Stimulated activated naive CD4-positive, alpha-beta T cell (primary cell): ENCODE results near the gene TENT5C.

ENCODE experiments used
- DNase-seq, 6 experiments: peaks; one replicate each; lab custom pipeline; 2025; lab: John Stamatoyannopoulos, UW

The TENT5C gene

DNA sequence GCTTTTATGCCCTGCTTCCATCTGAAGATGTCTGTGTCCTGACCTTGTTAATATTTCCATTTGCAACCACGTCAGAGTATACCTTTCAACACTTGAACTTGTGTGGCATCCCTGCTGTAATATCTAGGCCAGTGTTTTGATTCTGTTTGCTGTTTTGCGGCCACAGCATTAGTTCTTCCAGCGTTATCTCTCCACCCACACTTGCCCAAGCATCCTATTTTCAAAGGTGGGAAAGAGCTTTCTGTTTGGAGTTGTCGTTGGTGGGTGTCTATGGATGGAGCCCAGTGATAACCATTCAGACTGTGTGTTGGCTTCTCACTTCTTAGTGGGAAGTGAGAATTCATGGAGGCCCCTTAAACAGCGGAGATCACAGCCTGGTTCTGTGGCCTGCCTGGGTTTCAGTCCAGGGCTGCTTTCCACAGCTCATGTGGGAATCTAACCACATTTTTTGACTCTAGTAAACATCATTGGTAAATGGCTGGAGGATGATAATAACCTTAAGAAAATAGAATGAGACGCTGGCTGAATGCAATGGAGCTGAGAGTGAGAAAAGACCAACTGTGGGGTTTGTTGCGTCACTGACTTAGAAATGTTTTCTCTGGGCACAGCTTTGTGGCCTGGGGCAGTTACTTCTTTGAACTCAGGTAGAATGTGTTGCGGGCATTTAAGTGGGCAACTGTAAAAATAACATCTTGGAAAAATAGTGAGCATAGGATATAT is 7.6 kb downstream of the TENT5C start:
- DNase-seq: no peak

DNA sequence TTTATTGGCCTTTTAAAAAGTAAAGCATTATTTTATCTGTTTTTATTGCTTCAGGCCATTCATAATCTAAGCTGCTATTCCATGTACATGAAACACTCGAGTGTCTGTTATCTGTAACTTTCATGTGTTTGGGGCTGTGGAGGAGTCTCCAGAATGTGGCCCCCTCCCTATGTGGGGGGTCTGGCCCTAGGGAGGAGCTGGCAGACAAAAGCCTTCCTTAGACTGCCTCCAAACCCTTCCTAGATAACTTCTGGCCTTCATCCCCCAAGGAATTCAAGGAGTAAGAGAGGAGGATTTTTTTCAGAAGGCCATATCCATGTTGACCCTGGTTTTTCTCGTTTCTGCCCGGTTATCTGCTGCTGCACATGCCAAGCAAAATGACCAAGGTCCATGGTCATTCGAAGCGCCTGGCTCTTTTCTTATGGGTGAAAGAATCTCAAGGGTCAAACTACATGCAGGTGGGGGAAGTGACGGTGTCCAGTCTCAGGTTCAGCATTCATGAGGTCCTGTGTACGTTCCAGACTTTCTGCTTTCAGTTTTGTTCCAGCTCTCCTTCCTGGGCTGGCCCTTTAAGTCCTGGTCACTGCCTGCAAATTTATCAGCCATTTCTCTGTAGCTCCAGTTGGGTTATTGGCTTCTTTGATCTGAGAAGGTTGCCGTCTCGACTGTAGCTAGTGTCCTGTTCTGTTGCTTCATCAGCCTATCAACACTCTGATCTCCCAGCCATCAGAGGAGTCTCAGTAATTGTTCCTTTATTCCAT is 8.3 kb downstream of the TENT5C start:
- no peak for DNase-seq

DNA sequence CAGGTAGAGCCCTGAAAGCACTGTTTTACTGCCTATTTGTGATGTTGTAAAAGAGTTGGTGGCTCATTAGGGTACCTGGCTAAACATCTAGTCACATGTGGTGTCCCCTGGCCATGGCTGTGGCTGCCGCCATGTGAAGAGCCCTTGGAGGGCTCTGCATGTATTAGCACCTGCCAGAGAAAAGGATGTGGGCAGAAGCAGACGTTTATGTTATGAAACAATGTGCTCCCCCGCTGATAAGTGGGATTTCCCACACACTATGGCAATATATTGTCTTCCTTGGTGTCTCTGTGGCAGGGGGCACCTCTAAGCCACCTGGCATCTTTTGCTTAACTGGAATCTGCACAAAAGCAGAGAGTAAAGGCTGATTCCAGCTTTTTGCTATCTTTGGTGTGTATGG is 9.6 kb downstream of the TENT5C start:
- DNase-seq: no peak

DNA sequence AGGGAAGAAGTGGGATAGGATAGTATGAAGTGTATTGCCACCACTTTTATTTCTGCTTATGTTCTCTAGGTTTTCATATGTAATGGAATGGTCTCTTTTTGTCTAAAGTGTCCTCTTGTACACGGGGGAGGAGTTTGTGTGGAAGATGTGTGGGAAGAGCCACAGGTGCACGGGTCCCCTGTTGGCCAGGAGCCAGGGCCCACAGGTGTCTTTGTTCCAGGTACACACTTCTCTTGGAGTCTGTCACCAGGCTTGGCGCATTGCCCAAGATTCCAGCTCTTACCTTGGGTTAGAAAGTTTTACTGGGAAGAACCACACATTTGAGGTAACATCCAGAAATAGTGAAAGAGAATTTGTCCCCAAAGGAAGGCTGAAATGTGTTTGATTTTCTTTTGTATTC is 10.5 kb downstream of the TENT5C start:
- DNase-seq: no peak

DNA sequence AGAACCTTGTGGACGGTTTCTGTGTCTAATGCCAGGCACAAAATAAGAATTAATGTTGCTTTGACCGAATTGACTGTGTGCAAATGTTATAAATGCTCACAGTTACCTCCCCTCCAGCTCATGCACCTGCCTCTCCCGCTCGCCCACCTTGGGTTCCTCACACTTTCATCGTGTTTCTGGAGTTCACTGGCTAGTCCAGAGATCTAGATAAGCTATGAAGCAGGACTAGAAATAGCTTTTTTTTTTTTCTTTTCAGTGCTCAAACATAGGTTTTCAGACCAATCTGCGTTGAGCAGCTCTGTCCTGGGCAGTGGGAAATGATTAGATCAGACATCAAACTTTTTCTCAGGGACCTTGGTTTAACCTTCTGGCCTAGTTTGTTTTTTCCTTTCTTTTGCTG is 11.1 kb downstream of the TENT5C start:
- no peak for DNase-seq

DNA sequence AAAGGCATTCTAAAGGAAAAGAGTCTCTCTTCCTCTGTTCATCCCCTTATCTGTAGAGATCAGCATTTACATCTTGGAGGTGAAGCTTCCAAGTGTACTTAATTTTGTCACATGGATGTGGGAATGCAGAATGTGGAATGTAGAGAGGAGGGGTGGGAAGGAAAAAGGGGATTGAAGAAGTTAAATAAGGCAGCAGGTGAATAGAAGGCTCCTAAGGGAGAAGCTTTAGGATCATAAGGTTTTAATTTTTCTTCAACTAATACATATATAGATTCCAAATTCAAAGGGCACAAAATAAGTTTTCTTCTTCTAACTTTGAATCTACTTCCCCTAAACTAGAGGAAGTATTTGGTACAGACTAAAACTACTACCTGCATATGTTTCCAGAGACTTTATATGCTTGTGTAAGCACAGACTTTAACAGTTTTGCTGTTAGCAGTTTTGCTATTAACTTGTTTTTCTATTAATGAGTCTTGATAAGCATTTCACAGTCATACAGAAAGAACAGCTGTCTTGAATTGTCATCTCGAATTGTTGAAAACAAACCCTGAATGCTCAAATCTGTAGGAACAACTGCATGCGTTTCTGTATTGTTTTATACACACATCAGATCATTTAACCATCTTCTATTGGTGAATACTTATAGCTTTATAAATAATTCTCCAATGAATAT is 12.7 kb downstream of the TENT5C start:
- DNase-seq: no peak

DNA sequence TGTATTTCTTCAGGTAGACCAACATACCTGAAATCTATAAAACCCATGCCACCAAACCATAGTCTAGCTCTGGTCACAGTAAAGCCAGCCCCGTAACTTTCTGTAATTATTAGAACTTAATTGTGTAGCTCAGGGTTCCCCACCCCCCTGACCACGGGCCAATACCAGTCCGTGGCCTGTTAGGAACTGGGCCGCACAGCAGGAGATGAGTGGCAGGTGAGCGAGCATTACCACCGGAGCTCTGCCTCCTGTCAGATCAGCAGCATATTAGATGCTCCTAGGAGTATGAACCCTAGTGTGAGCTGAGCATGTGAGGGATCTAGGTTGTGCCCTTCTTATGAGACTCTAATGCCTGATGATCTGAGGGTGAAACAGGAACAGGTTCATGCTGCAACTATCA is 14.6 kb downstream of the TENT5C start:
- no peak for DNase-seq

DNA sequence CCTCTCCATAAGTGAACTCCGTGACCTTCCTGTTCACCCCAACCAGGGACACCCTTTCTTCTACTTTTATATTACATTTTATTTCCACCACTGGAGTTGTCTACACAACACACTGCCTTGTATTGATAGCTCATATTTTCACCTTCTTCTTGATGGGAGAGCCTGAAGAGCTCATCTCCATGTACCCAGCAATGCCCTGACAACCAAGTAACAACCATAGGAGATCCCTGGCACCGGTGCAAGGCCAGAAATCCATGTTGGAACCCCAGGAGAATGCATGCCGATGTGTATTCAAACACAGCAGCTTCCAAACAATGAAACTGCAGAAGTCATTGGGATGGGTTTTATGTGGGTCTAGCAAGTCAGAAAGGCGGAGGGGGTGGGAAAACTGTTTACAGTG is 15.5 kb downstream of the TENT5C start:
- no peak for DNase-seq

DNA sequence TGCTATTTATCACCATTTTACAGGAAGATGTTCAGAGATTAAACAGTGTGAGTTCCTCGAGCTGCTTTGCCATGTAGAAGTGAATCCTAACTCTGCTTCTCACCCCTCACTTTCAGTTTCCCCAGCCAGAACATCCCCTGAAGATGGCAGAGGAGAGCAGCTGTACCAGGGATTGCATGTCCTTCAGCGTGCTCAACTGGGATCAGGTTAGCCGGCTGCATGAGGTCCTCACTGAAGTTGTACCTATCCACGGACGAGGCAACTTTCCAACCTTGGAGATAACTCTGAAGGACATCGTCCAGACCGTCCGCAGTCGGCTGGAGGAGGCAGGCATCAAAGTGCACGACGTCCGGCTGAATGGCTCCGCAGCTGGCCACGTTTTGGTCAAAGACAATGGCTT is 16.9 kb downstream of the TENT5C start:
- DNase-seq: no peak

DNA sequence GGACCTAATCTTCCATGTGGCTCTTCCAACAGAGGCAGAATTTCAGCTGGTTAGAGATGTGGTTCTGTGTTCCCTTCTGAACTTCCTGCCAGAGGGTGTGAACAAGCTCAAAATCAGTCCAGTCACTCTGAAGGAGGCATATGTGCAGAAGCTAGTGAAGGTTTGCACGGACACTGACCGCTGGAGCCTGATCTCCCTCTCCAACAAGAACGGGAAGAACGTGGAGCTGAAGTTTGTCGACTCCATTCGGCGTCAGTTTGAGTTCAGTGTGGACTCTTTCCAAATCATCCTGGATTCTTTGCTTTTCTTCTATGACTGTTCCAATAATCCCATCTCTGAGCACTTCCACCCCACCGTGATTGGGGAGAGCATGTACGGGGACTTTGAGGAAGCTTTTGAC is 17.3 kb downstream of the TENT5C start:
- no peak for DNase-seq

DNA sequence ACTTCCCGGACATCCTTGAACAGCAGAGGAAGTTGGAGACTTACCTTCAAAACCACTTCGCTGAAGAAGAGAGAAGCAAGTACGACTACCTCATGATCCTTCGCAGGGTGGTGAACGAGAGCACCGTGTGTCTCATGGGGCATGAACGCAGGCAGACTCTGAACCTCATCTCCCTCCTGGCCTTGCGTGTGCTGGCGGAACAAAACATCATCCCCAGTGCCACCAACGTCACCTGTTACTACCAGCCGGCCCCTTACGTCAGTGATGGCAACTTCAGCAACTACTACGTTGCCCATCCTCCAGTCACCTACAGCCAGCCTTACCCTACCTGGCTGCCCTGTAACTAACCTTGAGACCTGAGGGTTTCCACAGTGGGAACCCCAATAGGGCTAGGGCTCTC is 17.9 kb downstream of the TENT5C start:
- DNase-seq: no peak

DNA sequence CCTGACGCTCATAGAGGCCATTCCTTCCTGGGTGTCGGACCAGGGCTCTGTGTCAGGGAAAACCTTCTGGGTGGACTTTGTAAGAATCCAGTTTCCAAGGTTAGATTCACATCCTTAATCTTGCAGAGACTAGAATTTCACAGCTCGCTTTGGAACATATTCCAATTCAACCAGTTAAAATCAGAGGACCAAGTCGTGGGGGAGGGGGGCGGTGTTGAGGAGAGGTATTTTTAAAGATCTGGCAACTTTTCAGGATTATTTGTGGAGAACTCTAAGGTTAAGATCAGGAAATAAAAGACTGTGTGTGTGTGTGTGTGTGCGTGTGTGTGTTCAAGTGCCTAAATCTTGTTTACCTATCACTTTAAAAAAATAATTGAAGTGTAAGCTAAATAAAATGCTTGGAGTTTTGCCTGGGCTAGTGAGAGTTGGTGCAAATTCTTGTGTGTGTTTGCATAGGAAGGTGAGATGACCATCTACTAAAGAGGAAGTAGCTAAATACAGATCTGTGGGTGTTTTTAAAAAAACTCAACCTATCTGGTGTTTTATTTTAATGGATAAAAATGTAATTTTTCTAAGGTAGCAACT is 21.8 kb downstream of the TENT5C start:
- DNase-seq: no peak

DNA sequence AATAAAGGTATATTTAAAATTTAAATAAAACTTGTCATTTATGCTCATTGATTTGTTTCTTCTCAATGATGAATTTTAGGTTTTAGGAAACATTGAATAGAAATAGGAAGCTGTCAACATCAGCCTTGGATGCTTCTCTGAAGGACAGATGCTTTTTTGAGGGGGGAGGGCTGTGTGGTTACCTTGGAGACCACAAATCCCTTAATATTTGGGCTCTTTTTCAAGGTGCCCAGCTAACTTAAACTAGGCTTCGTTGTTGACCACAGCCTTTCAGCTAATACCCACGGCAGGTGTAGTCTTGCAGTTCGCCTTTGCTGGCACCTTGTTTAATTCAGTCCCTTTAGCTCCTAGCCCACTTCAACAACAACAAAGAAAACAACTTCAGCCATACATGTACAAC is 22.5 kb downstream of the TENT5C start:
- DNase-seq: no peak

DNA sequence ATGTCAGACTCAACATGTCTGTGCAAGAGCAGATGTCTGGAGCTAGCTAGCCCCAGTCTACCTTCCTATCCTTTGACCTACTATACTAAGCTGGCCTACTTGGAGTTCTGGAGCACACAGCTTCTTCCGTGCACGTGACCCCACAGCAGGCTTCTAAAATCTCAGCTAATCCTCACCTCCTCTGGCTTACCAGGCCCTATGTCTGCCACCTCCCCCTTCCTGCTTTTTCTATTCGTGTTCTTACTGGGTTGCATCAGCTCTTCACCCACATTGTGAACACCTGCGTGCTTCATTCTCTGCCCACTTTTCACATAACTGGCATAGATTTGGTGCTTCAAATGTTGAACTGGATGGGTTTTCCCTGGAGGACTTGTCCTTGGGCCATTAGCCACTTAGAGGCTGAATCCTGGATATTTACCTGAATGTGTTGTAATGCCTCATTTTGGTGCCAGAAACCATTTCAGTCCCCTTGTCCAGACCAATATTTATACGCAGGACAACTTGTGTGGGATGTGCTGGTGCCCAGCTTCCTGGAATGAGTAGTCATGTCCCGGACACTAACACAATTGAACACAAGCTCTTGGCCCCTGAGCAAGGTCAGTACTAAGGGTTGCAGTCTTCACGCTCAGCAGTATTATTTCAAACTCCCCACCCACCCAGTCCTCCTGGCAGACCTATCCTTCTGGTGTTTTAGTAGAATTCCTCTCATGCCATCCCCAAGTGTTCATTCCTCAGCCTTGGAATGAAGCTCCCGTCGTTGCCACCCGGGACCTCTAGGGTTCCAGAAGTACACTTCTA is 24.0 kb downstream of the TENT5C start:
- no peak for DNase-seq

DNA sequence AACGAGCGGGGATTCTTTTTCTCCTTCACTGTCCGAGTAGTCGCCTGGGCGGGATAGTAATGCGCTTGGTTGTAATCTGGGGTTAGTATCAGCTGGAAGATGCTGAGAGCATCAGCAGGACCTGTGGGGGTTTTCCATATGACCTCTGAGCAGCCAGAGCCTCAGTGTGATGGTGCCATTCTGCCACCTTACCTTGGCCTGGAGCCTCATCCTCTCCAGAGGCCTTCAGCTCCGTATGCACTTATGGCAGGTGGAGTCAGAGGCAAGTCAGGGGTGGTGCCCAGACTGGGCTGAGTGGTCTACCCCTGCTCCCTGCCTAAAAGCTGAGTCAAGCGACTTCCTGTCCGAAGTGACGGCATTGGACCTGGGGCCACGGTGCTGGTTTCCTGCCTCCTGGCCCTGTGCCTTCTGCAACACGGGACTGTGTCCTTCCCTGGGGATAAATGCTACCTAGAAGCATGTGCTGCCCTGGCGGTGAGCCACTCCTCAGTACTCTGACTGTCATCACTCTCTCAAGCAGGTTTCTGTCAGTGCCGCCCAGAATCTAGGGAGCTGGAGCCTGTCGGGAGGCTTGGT is 24.7 kb downstream of the TENT5C start:
- DNase-seq: no peak

DNA sequence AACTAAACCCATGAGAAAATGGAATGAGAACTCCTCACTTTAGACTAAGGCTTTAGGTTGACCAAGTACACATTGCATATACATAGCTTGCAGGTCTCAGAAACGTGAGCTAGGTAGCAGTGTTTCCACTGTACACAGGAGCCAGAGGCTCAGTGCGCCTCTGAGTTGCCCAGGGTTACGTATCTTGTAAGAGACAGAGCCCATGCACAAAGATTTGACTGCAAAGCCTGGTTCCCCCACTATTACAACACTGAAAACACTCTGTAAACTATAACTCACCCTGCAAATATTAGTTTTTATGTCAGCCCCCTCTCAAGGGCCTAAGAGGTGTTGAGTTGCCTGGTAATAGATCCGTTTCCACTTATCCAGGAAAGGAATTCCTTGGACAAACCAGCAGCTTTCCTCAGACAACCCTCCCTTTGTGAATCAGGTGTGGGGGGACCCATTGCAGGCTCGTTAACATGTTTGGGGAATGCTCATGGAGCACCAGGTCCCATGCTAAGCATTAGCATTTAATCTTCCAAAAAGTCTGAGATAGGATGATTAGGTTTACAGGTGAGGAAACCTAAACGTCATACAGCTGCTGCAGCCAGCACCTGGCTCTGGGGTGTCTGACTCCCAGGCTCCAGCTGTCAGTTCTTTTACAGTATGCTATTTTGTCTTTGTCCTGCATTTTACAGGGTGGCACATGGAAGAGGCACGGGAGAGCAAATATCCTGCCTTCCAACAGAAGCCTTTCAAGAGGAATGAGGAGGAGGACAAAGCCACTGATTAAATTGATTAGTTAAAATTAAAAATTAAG is 25.7 kb downstream of the TENT5C start:
- DNase-seq: no peak

DNA sequence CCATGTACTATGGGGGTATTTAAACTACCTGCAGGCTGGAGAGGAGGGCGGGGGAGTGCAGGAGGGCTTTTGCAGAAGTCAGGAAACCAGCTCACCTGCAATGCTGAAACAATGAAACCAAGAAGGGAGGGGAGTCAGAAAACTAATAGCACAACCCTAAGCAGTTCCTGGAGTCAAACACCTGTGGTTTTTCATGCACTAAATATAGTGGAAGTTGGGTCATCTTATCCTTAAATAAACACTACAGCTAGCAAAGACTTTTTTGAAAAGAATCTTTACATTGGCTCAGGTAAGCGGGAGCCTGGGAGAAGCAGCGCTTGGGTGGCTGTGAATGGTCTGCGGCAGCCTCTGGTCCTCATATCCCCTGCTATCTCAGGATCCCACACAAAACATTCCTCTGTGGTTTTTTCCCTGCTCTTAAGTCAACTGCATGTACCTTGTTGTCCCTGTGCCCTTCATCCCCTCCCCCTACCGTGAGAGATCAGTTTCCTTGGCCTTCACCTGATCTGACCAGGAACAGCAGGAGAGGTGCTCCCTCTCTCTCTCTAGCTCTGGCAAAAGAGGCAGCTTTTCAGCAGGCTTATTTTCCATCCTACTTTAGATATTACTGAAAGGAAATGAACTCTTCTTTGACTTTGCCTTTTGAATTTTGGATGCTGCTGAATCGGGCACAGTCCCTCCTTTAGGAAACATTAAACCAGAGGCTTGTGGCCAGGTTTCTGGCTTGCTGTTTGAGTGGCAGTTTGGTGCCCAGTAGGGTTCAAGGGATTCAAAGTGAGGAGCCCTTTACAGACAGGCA is 26.6 kb downstream of the TENT5C start:
- no peak for DNase-seq

DNA sequence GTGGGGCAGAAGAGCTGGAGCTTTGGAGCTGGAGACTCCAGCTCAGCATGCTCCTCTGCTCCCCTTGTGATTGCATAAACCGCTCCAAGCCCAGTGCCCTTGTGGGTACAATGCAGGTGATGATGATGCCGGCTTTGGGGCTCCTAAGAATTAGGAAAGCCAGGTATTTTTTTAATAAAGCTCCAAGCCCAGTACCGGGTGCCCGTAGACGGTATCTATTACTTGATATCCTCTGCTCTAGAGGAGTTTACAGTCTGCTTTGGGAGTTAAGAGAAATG is 27.2 kb downstream of the TENT5C start:
- no peak for DNase-seq

DNA sequence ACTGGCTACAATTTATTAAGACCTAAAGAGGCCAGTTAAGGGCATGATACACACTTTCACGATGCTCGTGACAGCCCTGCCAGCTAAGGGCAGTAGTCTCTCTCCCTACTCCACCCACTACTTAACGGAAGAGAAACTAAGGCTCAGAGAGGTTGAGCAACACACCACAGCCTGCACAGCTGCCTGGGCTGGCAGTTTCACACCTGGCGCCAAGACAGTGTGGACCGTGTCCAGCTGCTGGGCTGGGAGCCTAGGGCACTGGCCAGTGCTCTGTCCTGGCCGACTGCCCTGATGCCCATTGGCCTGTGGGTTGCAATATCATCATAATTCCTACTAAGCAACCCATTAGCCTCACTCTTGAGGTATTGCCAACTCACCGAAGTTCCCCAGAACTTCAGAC is 27.6 kb downstream of the TENT5C start:
- DNase-seq: no peak

DNA sequence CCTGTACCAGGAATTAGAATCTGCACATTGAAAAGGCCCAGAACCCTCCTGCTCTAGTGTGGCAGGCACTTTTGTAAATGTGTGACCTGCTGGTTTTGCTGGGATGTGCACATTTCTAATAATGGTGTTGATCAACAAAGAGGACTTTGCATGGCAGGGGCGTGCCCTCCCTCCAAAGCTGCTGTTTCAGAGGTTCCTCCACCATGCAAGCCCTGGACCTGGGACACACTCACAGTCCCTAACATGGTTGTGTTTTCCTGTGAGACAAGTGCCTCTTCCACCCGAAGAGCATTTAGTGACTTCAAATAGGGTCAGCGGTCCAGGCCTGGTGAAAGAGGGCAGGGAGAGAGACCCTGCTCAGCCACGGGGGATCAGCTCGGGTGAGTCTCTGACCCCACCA is 28.1 kb downstream of the TENT5C start:
- no peak for DNase-seq
